RWPE2 (cell line): ENCODE measurements around the gene PRODH.
"Not testable (repeated sequence)": the region's sequence is repeated elsewhere in the genome, so short reads cannot be mapped to it uniquely, and the experiment has no call there.

Experiments
- ATAC-seq: fragments of 200-7000 bp; cut with Tn5 transposase; 3 replicates; pipeline ENCODE4 v1.9.1; 2021; ENCODE audit warnings: low read depth
- DNase-seq: peaks from one replicate; pipeline ENCODE4 v3.0.0-alpha.2; 2020; ENCODE audit warnings: low spot score
- H3K27ac ChIP-seq: fragments of 450-650 bp; 2 replicates; pipeline ENCODE4 v1.5.1; 2017; ENCODE audit warnings: mild to moderate bottlenecking; ENCODE audit not compliant: poor library complexity, severe bottlenecking
- H3K27me3 ChIP-seq: fragments of 250-450 bp; sonication (Bioruptor Pico); 2 replicates; pipeline ENCODE4 v1.5.1; 2021; ENCODE audit warnings: mild to moderate bottlenecking, moderate library complexity; ENCODE audit not compliant: insufficient read depth, poor library complexity, severe bottlenecking
- H3K36me3 ChIP-seq: fragments of 250-450 bp; sonication (Bioruptor Pico); 2 replicates; pipeline ENCODE4 v1.5.1; 2020; ENCODE audit warnings: low read depth, mild to moderate bottlenecking, moderate library complexity
- H3K4me1 ChIP-seq: fragments of 250-450 bp; sonication (Bioruptor Pico); 2 replicates; pipeline ENCODE4 v1.5.1; 2021; ENCODE audit warnings: mild to moderate bottlenecking, moderate library complexity; ENCODE audit not compliant: insufficient read depth, poor library complexity, severe bottlenecking
- H3K4me3 ChIP-seq: fragments of 250-450 bp; sonication (Bioruptor Pico); 2 replicates; pipeline ENCODE4 v1.5.1; 2021; ENCODE audit warnings: mild to moderate bottlenecking, moderate library complexity; ENCODE audit not compliant: severe bottlenecking
- H3K9me3 ChIP-seq: fragments of 250-450 bp; sonication (Bioruptor Pico); 2 replicates; pipeline ENCODE4 v1.5.1; 2021; ENCODE audit warnings: mild to moderate bottlenecking, moderate library complexity; ENCODE audit not compliant: severe bottlenecking
- CTCF ChIP-seq: fragments of 450-650 bp; IDR thresholded peaks from one replicate; pipeline ENCODE4 v1.5.1; 2017; ENCODE audit warnings: mild to moderate bottlenecking, moderate library complexity; ENCODE audit not compliant: poor library complexity, severe bottlenecking

The PRODH gene

DNA sequence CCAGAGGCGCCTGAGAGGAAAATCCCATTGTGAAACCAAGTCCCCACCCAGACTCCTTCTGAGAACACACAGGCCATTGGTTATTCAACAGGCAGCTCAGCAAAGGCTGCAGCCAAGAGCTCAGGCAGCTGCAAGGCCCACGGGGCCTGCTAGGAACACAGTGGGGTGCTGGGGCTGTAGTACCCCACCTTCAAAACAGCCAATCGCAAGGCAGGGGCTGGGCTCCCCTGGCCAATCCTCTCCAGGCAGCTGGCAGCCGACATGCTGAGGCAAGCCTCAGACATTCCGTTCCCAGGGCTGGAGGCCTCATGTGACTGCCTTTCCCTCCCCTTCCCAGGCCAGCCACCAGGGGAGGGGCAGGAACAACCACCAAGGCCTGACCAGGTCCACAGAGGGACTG, 6.6 kb downstream of the PRODH start:
- TF ChIP-seq CTCF = no peak
- no peak overlapping the region for H3K27ac ChIP-seq
- ATAC-seq (peak; percentile 91), DNase-seq (no peak)
- H3K27me3 ChIP-seq = no peaks in the 10 kb centered on the region
- H3K4me3 ChIP-seq = no peak overlapping the region
- no peaks in the 10 kb centered on the region for H3K4me1 ChIP-seq
- no peaks in the 10 kb centered on the region for H3K9me3 ChIP-seq
- H3K36me3 ChIP-seq = no peaks in the 10 kb centered on the region

- H3K27ac ChIP-seq = no peak overlapping the region
- H3K4me1 ChIP-seq = no peaks in the 10 kb centered on the region
- H3K27me3 ChIP-seq = no peaks in the 10 kb centered on the region
- H3K4me3 ChIP-seq = no peak overlapping the region
- no peaks in the 10 kb centered on the region for H3K36me3 ChIP-seq
- TF ChIP-seq CTCF = no peak
- H3K9me3 ChIP-seq = no peaks in the 10 kb centered on the region
- DNase-seq (no peak), ATAC-seq (no peak)
Measured at GRCh38 chr22:18927573-18927972, 8.5 kb downstream of the PRODH start.

GRCh38 chr22:18927020-18927419, 9.1 kb downstream of the PRODH start:
- TF ChIP-seq CTCF = no peak
- ATAC-seq (no peak), DNase-seq (no peak)
- H3K4me3 ChIP-seq = no peak overlapping the region
- no peaks in the 10 kb centered on the region for H3K36me3 ChIP-seq
- no peak overlapping the region for H3K27ac ChIP-seq
- no peaks in the 10 kb centered on the region for H3K27me3 ChIP-seq
- H3K9me3 ChIP-seq = no peaks in the 10 kb centered on the region
- H3K4me1 ChIP-seq = no peaks in the 10 kb centered on the region

DNA sequence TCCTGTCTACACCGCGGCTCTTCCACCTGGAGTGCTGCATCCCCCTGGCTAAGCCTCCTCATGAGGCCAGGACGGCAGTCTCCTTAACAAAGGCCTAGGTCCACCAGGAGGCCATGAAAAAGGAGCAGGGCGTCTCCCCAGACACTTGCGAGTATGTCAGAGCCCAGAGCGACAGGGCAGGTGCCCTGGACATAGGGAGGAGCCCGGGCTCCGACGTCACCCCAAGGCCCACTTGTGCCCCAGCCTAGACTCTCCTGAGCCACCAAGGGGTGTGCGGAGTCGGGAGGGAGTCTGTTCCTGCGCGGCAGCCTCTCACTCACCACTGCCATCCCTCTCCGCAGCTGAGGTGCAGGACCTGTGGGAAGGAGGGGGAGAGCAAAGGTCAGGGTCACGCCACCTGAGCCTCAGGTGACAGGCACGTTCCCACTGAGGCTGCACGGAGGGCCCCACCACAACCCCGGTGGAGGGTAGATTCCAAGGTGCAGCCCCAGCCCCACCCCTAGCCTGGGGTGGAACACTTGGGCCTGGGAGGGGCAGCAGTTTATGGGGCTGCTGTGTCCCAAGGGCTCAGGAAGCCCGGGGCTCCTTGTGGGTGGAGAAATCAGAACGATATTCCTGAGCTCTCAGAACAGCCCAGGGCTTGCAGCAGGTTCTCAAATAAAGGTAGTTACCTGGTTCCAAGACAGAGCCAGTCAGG, 10.6 kb downstream of the PRODH start:
- no peak for DNase-seq
- no peak for TF ChIP-seq CTCF
- no peak overlapping the region for H3K27ac ChIP-seq
- no peaks in the 10 kb centered on the region for H3K4me1 ChIP-seq
- no peaks in the 10 kb centered on the region for H3K9me3 ChIP-seq
- no peaks in the 10 kb centered on the region for H3K27me3 ChIP-seq
- no peak overlapping the region for H3K4me3 ChIP-seq
- no peak for ATAC-seq
- H3K36me3 ChIP-seq = no peaks in the 10 kb centered on the region

- DNase-seq, H3K27ac ChIP-seq, H3K4me3 ChIP-seq, H3K36me3 ChIP-seq, H3K9me3 ChIP-seq, ATAC-seq, H3K27me3 ChIP-seq, H3K4me1 ChIP-seq: not testable (repeated sequence)
Measured at GRCh38 chr22:18920257-18920902, 15.7 kb downstream of the PRODH start.

- not testable (repeated sequence) for H3K4me1 ChIP-seq, H3K27ac ChIP-seq, H3K27me3 ChIP-seq, H3K36me3 ChIP-seq, H3K4me3 ChIP-seq, ATAC-seq, H3K9me3 ChIP-seq, DNase-seq
Measured at GRCh38 chr22:18917818-18918217, 18.3 kb downstream of the PRODH start.

GRCh38 chr22:18915550-18915949, 20.5 kb downstream of the PRODH start:
- not testable (repeated sequence) for H3K4me1 ChIP-seq, H3K27me3 ChIP-seq, H3K27ac ChIP-seq, DNase-seq, H3K36me3 ChIP-seq, H3K9me3 ChIP-seq, H3K4me3 ChIP-seq
- ATAC-seq = peak; percentile 48; the same call in 1 of the 3 replicates

DNA sequence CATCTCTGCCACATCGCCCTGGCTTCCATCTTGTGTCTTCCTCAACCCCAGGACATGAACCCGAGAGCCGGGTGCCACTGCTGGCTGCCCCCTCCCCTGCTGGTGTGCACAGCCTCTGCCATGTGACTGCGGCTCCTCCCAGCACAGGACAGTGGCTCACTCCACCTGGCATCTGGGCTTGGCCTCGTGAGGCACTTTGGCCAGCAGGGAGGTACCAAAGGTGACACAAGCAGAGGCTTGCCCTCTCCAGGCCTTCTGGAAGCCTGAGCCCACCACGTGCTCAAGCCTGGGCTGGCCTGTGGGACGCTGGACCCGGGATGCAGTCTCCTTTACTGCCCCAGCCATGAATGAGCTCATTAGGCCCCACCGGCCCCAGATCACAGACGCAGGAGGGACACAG, 21.5 kb downstream of the PRODH start:
- not testable (repeated sequence) for DNase-seq, H3K27ac ChIP-seq, H3K4me3 ChIP-seq, H3K27me3 ChIP-seq, H3K4me1 ChIP-seq, H3K9me3 ChIP-seq, H3K36me3 ChIP-seq, ATAC-seq
